ENCODE data around the gene DISP1. TPM values are rescaled to one million over a fixed set of nuclear protein-coding genes. Genes with fewer than 3 reads are reported as not detected.

The DISP1 gene
- polyA plus RNA-seq, 4 donors: 14.5 to 15.3 (median 15.0) TPM

GRCh38 chr1:222791006-222791710 lies 23.7 kb upstream of the DISP1 start:
- no peak for DNase-seq (ENCODE audit: low read depth in 4 of 4, low spot score in 3 of 4)

- no peak for DNase-seq (ENCODE audit: low read depth in 4 of 4, low spot score in 3 of 4)
Observed at GRCh38 chr1:222792744-222793143, 22.1 kb upstream of the DISP1 start.

- no peak for DNase-seq (ENCODE audit: low read depth in 4 of 4, low spot score in 3 of 4)
Observed at GRCh38 chr1:222794656-222795474, 20.0 kb upstream of the DISP1 start.

GRCh38 chr1:222798116-222798515 lies 16.7 kb upstream of the DISP1 start:
- DNase-seq (ENCODE audit: low read depth in 4 of 4, low spot score in 3 of 4): no peak

GRCh38 chr1:222798975-222799374 lies 15.9 kb upstream of the DISP1 start:
- no peak for DNase-seq (ENCODE audit: low read depth in 4 of 4, low spot score in 3 of 4)

GRCh38 chr1:222801067-222801466 lies 13.8 kb upstream of the DISP1 start:
- no peak for DNase-seq (ENCODE audit: low read depth in 4 of 4, low spot score in 3 of 4)

GRCh38 chr1:222811671-222812070 lies 3.2 kb upstream of the DISP1 start:
- DNase-seq (ENCODE audit: low read depth in 4 of 4, low spot score in 3 of 4): no peak

- no peak for DNase-seq (ENCODE audit: low read depth in 4 of 4, low spot score in 3 of 4)
Observed at GRCh38 chr1:222813866-222814535, 838 bp upstream of the DISP1 start.

- no peak for DNase-seq (ENCODE audit: low read depth in 4 of 4, low spot score in 3 of 4)
Observed at GRCh38 chr1:222815440-222815765, 564 bp downstream of the DISP1 start.

GRCh38 chr1:222817529-222817928 lies 2.7 kb downstream of the DISP1 start:
- no peak for DNase-seq (ENCODE audit: low read depth in 4 of 4, low spot score in 3 of 4)

GRCh38 chr1:222818171-222818570 lies 3.3 kb downstream of the DISP1 start:
- DNase-seq (ENCODE audit: low read depth in 4 of 4, low spot score in 3 of 4): no peak

GRCh38 chr1:222820171-222820712 lies 5.4 kb downstream of the DISP1 start:
- DNase-seq (ENCODE audit: low read depth in 4 of 4, low spot score in 3 of 4): no peak

GRCh38 chr1:222821239-222821638 lies 6.4 kb downstream of the DISP1 start:
- no peak for DNase-seq (ENCODE audit: low read depth in 4 of 4, low spot score in 3 of 4)

- no peak for DNase-seq (ENCODE audit: low read depth in 4 of 4, low spot score in 3 of 4)
Observed at GRCh38 chr1:222823695-222824094, 8.9 kb downstream of the DISP1 start.

- no peak for DNase-seq (ENCODE audit: low read depth in 4 of 4, low spot score in 3 of 4)
Observed at GRCh38 chr1:222824641-222825040, 9.8 kb downstream of the DISP1 start.

- no peak for DNase-seq (ENCODE audit: low read depth in 4 of 4, low spot score in 3 of 4)
Observed at GRCh38 chr1:222828939-222829338, 14.1 kb downstream of the DISP1 start.

- DNase-seq (ENCODE audit: low read depth in 4 of 4, low spot score in 3 of 4): no peak
Observed at GRCh38 chr1:222829868-222830267, 15.0 kb downstream of the DISP1 start.

- no peak for DNase-seq (ENCODE audit: low read depth in 4 of 4, low spot score in 3 of 4)
Observed at GRCh38 chr1:222833356-222833876, 18.6 kb downstream of the DISP1 start.

- no peak for DNase-seq (ENCODE audit: low read depth in 4 of 4, low spot score in 3 of 4)
Observed at GRCh38 chr1:222843469-222844410, 28.9 kb downstream of the DISP1 start.

GRCh38 chr1:222844411-222844779 lies 29.6 kb downstream of the DISP1 start:
- DNase-seq (ENCODE audit: low read depth in 4 of 4, low spot score in 3 of 4): no peak

All from left renal pelvis (tissue), 4 donors.